ENCODE data around the gene SLC25A29. TPM values are rescaled to one million over a fixed set of nuclear protein-coding genes. Genes with fewer than 3 reads are reported as not detected.

Gene SLC25A29
- total and polyA plus RNA-seq, 2 of the 13 experiments (the other 11 are each of a cell fraction or from before 2014, with no cell fraction given), result 12.2 to 17.2 TPM

GRCh38 chr14:100325231-100325632 is 19.0 kb upstream of the SLC25A29 start (continued):
- TF ChIP-seq ZBTB10 (CRISPR knock-in tag; IDR thresholded peaks at IDR 0.05; ENCODE audit: borderline replicate concordance) (no peak), ONECUT2 (CRISPR knock-in tag; IDR thresholded peaks at IDR 0.05) (no peak), PRDM10 (CRISPR knock-in tag; IDR thresholded peaks at IDR 0.05; ENCODE audit: low read depth) (no peak), SALL1 (CRISPR knock-in tag; IDR thresholded peaks at IDR 0.05) (peak; percentile 86)

- H3K9me3 ChIP-seq (ENCODE audit: low read length), result no peaks in the 10 kb centered on the region
- no peaks in the 10 kb centered on the region for H4K20me1 ChIP-seq (ENCODE audit: insufficient read depth, low read length)
- ChIA-PET CTCF (ENCODE audit: low intra/inter-chr PET ratio, low total read pairs) (no interaction called here), POLR2A (interaction anchor here (0.6 kb wide), 1 partner anchor 76 kb away, joined by 4 read pairs; no protein-coding TSS in a partner anchor)
- no TSS peak for BruUV-seq (replicated peaks)
- H3K4me3 ChIP-seq (replicated peaks in 1 of 3; ENCODE audit: insufficient read depth in 1 of 3, low read depth in 2 of 3, low read length in 3 of 3), result peak overlapping the region in 1 of 3 experiments; percentile 52; a peak in 1 of 6 replicates
- H3K36me3 ChIP-seq (replicated peaks in 1 of 2; ENCODE audit: control insufficient read depth in 1 of 2, insufficient read depth in 2 of 2, low read length in 2 of 2), result no peaks in the 10 kb centered on the region
- H3K9ac ChIP-seq (ENCODE audit: insufficient read depth, low read depth, low read length), result peak overlapping the region; percentile 41; the same call in 1 of the 2 replicates
- peaks cover 0 to 2% of the 10 kb centered on the region in 2 experiments; a peak in 1 of 5 replicates for H3K27me3 ChIP-seq (ENCODE audit: control insufficient read depth in 1 of 2, insufficient read depth in 2 of 2, low read length in 2 of 2)
- no peak for FAIRE-seq
- in situ Hi-C loops (cut with HindIII; ENCODE audit: extremely low pct_ligation_motif_present, low pct_unique_long_range_greater_than_20kb), result no loop called here
- no peak overlapping the region for H2AFZ ChIP-seq (ENCODE audit: low read length)
- intact Hi-C loops (cut with micrococcal nuclease; ENCODE audit: unreplicated experiment), result loop anchor here (2.0 to 5.0 kb wide), 2 partner anchors 17 to 53 kb away; partner anchors contain the start of genes SLC25A29 and WDR25
- H3K27ac ChIP-seq (ENCODE audit: extremely low read length, insufficient read depth, low read length), result no peak overlapping the region
- WGBS (ENCODE audit: low lambda C conversion rate), result 59% methylated on average over 5 of the region's 8 CpGs
- peaks cover 79% of the 10 kb centered on the region for H3K4me1 ChIP-seq (ENCODE audit: insufficient read depth, low read length)
- no peak for DNase-seq (ENCODE audit: low spot score)
- ATAC-seq, result no peak
- H3K4me2 ChIP-seq (ENCODE audit: low read depth, low read length), result peak overlapping the region; percentile 80; the same call in 1 of the 2 replicates
- H3K79me2 ChIP-seq (ENCODE audit: insufficient read depth, low read length), result no peaks in the 10 kb centered on the region
- TF ChIP-seq GTF2F1 (IDR thresholded peaks at IDR 0.05; ENCODE audit: low read length), result no peak
- TF ChIP-seq GATAD2A (CRISPR knock-in tag; IDR thresholded peaks at IDR 0.05), result no peak
- no peak for TF ChIP-seq ZNF740 (CRISPR knock-in tag; IDR thresholded peaks at IDR 0.05)
- 0 out of 2 replicates have a peak, but pooled peaks have one; percentile 2 for TF ChIP-seq ZNF34 (CRISPR knock-in tag; IDR thresholded peaks at IDR 0.05; ENCODE audit: borderline replicate concordance)
- TF ChIP-seq PAWR (CRISPR knock-in tag; IDR thresholded peaks at IDR 0.05; ENCODE audit: borderline replicate concordance), result no peak
- TF ChIP-seq KLF9 (CRISPR knock-in tag; IDR thresholded peaks at IDR 0.05; ENCODE audit: low read depth), result no peak
- no peak for TF ChIP-seq GABPA (IDR thresholded peaks at IDR 0.05; ENCODE audit: low read depth, low read length)
- no peak for TF ChIP-seq GABPA (CRISPR knock-in tag; IDR thresholded peaks at IDR 0.05; ENCODE audit: low read depth)
- no peak for TF ChIP-seq THRA (CRISPR knock-in tag; IDR thresholded peaks at IDR 0.05; ENCODE audit: borderline replicate concordance)
- TF ChIP-seq THAP11 (CRISPR knock-in tag; IDR thresholded peaks at IDR 0.05), result no peak
Observed at GRCh38 chr14:100323942-100324307, 17.7 kb upstream of the SLC25A29 start.
